ENCODE results near the gene ENOX1.

Gene ENOX1

DNA sequence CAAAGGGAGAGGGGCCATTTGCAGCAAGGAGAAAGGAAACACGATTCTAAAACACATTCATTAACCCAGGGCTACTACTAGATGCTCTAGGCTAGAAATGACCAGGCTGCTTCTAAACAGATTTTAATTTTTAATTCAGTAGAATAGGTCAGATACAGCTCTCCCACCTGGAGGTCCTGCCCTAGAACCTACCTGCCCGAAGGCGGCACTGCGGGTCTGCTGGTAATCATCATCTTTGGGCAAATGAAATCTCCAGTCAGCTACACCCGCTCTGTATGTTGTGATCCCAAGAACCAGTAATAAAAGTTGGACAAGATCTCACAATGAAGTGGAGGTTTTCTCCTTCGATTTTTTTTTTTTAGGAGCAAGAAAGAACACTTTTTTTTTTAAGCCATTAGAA lies 345.3 kb downstream of the ENOX1 start:
- no peak overlapping the region for H2AFZ ChIP-seq (ENCODE audit: low read length, unreplicated experiment)
- H3K27ac ChIP-seq (ENCODE audit: low read depth, low read length), result no peak overlapping the region
- H3K4me1 ChIP-seq (ENCODE audit: control insufficient read depth, insufficient read depth, low read length, unreplicated experiment), result no peaks in the 10 kb centered on the region
- H3K27me3 ChIP-seq (ENCODE audit: insufficient read depth, low read length), result 0 out of 2 replicates have a peak, but pooled peaks cover 6% of the 10 kb centered on the region
- H3K79me2 ChIP-seq (ENCODE audit: control insufficient read depth, insufficient read depth, low read length, unreplicated experiment), result no peaks in the 10 kb centered on the region
- no peak overlapping the region for H3K4me3 ChIP-seq (ENCODE audit: low read depth, low read length)
- no peaks in the 10 kb centered on the region for H3K36me3 ChIP-seq (ENCODE audit: insufficient read depth, low read length)

DNA sequence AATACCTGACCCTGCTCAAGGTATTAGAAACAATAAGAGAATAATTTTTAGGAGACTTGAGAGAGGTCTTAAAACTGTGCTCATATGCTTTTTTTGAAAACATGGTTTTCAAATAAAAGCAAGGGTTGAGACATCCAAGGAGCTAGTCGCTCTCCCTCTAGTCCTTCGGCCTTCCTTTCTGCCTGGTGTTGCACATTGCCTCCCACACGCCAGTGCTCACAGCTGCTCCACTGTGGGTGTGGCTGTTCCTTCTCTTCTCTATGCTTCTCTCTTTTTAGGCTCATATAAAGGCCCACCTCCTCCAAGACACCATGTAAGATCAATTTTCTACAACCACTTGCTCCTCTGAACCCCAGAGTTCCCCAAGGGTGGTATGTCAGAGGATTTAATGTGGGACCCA lies 352.6 kb downstream of the ENOX1 start:
- Histone ChIP-seq H3K36me3 (ENCODE audit: insufficient read depth, low read length) (no peaks in the 10 kb centered on the region), H3K79me2 (ENCODE audit: control insufficient read depth, insufficient read depth, low read length, unreplicated experiment) (no peaks in the 10 kb centered on the region), H2AFZ (ENCODE audit: low read length, unreplicated experiment) (no peak overlapping the region), H3K27ac (ENCODE audit: low read depth, low read length) (no peak overlapping the region), H3K4me3 (ENCODE audit: low read depth, low read length) (no peak overlapping the region), H3K4me1 (ENCODE audit: control insufficient read depth, insufficient read depth, low read length, unreplicated experiment) (no peaks in the 10 kb centered on the region), H3K27me3 (ENCODE audit: insufficient read depth, low read length) (no peaks in the 10 kb centered on the region)

DNA sequence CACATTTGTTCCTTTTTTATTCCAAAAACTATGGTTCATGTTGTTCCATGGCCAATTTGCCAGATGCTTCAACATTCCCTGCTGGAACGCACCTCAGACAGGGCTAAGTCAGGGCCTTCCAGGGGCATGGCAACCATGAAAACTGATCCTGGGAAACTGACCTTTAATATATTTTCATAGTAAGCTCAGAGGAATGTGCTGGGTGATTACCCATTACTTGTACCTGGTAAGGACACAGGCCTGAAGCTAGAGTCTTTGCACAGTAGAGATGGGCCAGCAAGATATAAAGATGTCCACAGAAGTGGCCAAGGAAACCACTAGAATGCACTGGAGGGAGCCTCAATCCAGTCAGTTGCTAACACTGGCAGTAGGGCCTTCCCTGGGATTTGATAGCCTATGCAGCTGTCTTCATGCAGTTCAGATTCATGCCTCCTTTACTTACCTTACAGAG lies 353.1 kb downstream of the ENOX1 start:
- no peaks in the 10 kb centered on the region for H3K36me3 ChIP-seq (ENCODE audit: insufficient read depth, low read length)
- H3K27me3 ChIP-seq (ENCODE audit: insufficient read depth, low read length), result no peaks in the 10 kb centered on the region
- no peak overlapping the region for H3K27ac ChIP-seq (ENCODE audit: low read depth, low read length)
- H2AFZ ChIP-seq (ENCODE audit: low read length, unreplicated experiment), result no peak overlapping the region
- H3K4me3 ChIP-seq (ENCODE audit: low read depth, low read length), result no peak overlapping the region
- no peaks in the 10 kb centered on the region for H3K4me1 ChIP-seq (ENCODE audit: control insufficient read depth, insufficient read depth, low read length, unreplicated experiment)
- no peaks in the 10 kb centered on the region for H3K79me2 ChIP-seq (ENCODE audit: control insufficient read depth, insufficient read depth, low read length, unreplicated experiment)

DNA sequence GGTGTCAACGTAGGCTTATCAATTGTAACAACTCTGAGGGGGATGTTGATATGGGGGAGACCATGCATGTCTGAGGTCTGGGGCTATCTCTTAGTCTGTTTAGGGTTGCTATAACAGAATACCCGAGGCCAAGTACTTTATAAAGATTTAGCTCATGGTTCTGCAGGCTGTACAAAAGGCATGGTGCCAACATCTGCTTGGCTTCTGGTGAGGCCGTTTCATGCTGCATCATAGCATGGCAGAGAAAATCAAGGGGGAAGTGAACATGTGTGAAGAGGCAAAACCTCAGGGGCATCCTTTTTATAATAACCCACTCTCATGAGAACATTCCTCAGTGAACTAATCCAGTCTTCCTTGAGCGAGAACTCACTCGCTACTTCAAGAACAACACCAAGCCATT lies 353.8 kb downstream of the ENOX1 start:
- Histone ChIP-seq H3K4me3 (ENCODE audit: low read depth, low read length) (no peak overlapping the region), H3K36me3 (ENCODE audit: insufficient read depth, low read length) (no peaks in the 10 kb centered on the region), H3K27ac (ENCODE audit: low read depth, low read length) (no peak overlapping the region), H3K4me1 (ENCODE audit: control insufficient read depth, insufficient read depth, low read length, unreplicated experiment) (no peaks in the 10 kb centered on the region), H2AFZ (ENCODE audit: low read length, unreplicated experiment) (no peak overlapping the region), H3K27me3 (ENCODE audit: insufficient read depth, low read length) (peaks cover 6% of the 10 kb centered on the region; the same call in 1 of the 2 replicates), H3K79me2 (ENCODE audit: control insufficient read depth, insufficient read depth, low read length, unreplicated experiment) (no peaks in the 10 kb centered on the region)

DNA sequence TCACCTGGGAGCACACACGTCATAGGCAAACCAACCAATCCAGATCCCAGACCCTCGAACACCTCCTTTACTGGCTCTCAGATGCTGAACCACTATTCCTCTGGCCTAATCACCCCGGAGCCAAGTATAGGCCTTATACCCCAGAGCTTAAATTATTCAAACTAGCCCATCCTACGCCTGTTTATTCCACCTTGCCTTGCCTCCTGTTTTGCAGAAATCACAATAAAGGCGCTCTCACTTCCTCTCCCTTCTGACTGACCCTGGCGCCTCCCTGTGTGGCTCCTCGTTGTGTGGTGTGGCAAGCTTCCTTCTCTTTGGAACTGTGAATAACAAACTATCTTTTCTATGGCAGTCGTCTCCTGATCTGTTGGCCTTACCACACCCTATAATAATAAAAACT lies 354.9 kb downstream of the ENOX1 start:
- no peaks in the 10 kb centered on the region for H3K4me1 ChIP-seq (ENCODE audit: control insufficient read depth, insufficient read depth, low read length, unreplicated experiment)
- no peaks in the 10 kb centered on the region for H3K79me2 ChIP-seq (ENCODE audit: control insufficient read depth, insufficient read depth, low read length, unreplicated experiment)
- H3K36me3 ChIP-seq (ENCODE audit: insufficient read depth, low read length), result no peaks in the 10 kb centered on the region
- peaks cover 11% of the 10 kb centered on the region; the same call in 1 of the 2 replicates for H3K27me3 ChIP-seq (ENCODE audit: insufficient read depth, low read length)
- no peak overlapping the region for H2AFZ ChIP-seq (ENCODE audit: low read length, unreplicated experiment)
- H3K27ac ChIP-seq (ENCODE audit: low read depth, low read length), result no peak overlapping the region
- H3K4me3 ChIP-seq (ENCODE audit: low read depth, low read length), result no peak overlapping the region

DNA sequence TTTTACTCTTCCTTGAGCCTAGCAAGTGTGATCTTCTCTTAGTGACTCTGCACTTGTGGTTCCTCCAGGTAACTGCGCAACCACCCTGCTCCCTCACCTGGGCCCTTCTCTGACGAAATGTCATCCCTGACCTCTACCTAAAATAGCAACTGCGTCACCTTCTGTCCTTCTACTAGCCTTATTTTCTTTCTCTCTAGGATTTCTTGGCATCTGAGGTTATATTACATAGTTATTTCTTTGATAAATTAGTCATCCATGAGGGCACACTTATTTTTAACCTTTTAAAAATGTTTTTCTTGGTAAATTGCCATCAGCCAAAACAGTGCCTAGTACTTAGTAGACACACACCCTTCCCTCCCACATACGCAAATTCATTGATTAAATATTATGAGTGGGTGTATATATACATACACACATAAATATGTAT lies 355.5 kb downstream of the ENOX1 start:
- no peaks in the 10 kb centered on the region for H3K79me2 ChIP-seq (ENCODE audit: control insufficient read depth, insufficient read depth, low read length, unreplicated experiment)
- no peak overlapping the region for H2AFZ ChIP-seq (ENCODE audit: low read length, unreplicated experiment)
- H3K27ac ChIP-seq (ENCODE audit: low read depth, low read length), result no peak overlapping the region
- H3K4me1 ChIP-seq (ENCODE audit: control insufficient read depth, insufficient read depth, low read length, unreplicated experiment), result no peaks in the 10 kb centered on the region
- H3K27me3 ChIP-seq (ENCODE audit: insufficient read depth, low read length), result peaks cover 11% of the 10 kb centered on the region; the same call in 1 of the 2 replicates
- no peak overlapping the region for H3K4me3 ChIP-seq (ENCODE audit: low read depth, low read length)
- H3K36me3 ChIP-seq (ENCODE audit: insufficient read depth, low read length), result no peaks in the 10 kb centered on the region

DNA sequence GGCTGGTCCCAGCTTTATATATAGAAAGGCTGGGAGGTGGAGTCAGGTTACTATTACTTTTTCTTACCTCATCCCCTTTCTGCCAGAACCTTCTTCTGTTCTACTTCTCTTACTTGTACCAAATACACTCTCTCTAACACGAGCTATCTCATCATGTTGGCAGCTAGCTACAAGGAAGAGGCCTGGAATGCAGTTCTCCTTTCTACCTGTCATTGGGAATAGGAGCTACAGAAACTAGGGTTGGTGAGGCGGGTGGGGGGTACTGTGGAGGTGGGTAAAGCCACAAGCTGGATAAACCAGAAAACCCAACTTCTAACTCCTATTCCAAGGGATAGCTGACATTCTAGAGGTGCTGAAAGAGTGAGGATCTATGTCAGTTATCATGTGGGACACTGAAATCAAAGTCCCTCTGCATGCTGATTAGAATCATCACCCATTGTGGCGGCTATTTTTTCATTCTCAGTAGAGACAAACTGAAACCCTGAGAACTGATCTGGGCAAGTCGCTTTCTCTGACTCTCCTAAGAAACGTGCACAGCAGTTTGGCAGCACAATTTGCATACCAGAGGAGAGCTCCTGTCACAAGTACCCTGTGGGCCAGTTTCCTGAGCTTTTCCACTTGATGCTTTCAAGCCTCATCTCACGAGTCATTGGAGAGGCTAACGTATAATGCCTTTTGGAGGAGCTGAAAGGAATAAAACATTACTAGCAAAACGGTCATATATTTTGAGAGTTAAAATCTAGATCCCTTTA lies 358.1 kb downstream of the ENOX1 start:
- no peaks in the 10 kb centered on the region for H3K4me1 ChIP-seq (ENCODE audit: control insufficient read depth, insufficient read depth, low read length, unreplicated experiment)
- H2AFZ ChIP-seq (ENCODE audit: low read length, unreplicated experiment), result no peak overlapping the region
- peaks cover 11% of the 10 kb centered on the region; the same call in 1 of the 2 replicates for H3K27me3 ChIP-seq (ENCODE audit: insufficient read depth, low read length)
- H3K27ac ChIP-seq (ENCODE audit: low read depth, low read length), result no peak overlapping the region
- no peak overlapping the region for H3K4me3 ChIP-seq (ENCODE audit: low read depth, low read length)
- no peaks in the 10 kb centered on the region for H3K79me2 ChIP-seq (ENCODE audit: control insufficient read depth, insufficient read depth, low read length, unreplicated experiment)
- no peaks in the 10 kb centered on the region for H3K36me3 ChIP-seq (ENCODE audit: insufficient read depth, low read length)

DNA sequence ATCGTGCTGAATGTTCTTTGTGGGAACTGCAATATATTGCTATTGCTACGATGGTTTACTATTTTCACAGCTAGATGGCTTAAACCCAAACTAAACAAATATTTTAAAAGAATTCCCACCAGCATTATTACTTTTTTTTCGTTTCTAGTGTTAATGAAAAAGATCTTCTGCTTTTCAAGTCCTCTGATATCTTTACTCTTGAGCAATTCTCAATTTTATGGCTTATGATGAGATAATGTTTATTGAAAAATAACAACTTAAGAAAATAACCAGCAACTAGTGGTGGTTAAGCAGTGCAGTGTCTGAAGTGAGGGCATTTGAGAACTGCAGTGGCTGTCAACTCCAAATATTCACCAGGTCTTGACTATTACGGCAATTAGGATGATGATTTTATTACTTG lies 360.4 kb downstream of the ENOX1 start:
- Histone ChIP-seq H3K79me2 (ENCODE audit: control insufficient read depth, insufficient read depth, low read length, unreplicated experiment) (no peaks in the 10 kb centered on the region), H3K27me3 (ENCODE audit: insufficient read depth, low read length) (peaks cover 11% of the 10 kb centered on the region; the same call in 1 of the 2 replicates), H3K36me3 (ENCODE audit: insufficient read depth, low read length) (no peaks in the 10 kb centered on the region), H3K27ac (ENCODE audit: low read depth, low read length) (no peak overlapping the region), H3K4me1 (ENCODE audit: control insufficient read depth, insufficient read depth, low read length, unreplicated experiment) (no peaks in the 10 kb centered on the region), H2AFZ (ENCODE audit: low read length, unreplicated experiment) (no peak overlapping the region), H3K4me3 (ENCODE audit: low read depth, low read length) (no peak overlapping the region)

DNA sequence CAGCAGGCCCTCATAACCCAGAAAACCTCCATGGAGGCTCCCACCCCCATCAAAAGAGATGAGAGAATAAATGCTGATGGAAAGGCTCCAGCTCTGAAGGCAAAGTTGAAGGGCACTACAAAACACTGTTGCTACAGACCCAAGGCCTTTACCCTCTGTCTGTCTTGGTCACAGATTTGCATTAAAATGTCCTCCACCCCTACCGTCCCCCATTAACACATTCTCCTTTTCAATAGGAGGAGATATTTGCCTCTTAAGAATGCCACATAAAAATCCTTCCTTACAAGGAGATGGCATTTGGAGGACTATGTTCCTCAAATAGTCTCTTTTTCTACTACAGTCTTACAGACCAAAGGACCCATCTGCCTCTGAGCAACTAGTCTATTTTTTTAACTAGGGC lies 361.5 kb downstream of the ENOX1 start:
- H3K27ac ChIP-seq (ENCODE audit: low read depth, low read length), result no peak overlapping the region
- no peaks in the 10 kb centered on the region for H3K4me1 ChIP-seq (ENCODE audit: control insufficient read depth, insufficient read depth, low read length, unreplicated experiment)
- no peak overlapping the region for H3K4me3 ChIP-seq (ENCODE audit: low read depth, low read length)
- H3K27me3 ChIP-seq (ENCODE audit: insufficient read depth, low read length), result peaks cover 15% of the 10 kb centered on the region; the same call in 1 of the 2 replicates
- no peaks in the 10 kb centered on the region for H3K79me2 ChIP-seq (ENCODE audit: control insufficient read depth, insufficient read depth, low read length, unreplicated experiment)
- no peaks in the 10 kb centered on the region for H3K36me3 ChIP-seq (ENCODE audit: insufficient read depth, low read length)
- no peak overlapping the region for H2AFZ ChIP-seq (ENCODE audit: low read length, unreplicated experiment)

DNA sequence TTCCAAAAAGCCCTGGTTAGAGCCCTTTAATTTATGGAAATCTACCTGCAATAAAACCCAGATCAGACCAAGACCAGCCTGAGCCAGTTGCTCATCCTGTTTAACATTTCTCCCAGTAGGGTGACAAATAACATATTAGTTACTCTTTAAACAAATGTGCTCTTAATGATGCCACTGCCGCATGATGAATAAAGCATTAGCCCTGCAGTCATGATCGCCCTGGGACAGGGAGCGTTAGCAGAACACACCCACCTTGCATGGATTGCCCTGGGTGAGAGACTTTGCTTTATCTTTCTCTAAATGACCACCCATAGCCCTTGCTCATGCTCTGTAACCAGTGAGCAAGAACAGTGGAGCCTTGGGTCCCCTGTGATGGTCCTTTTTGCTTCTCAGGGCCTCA lies 362.4 kb downstream of the ENOX1 start:
- Histone ChIP-seq H3K27me3 (ENCODE audit: insufficient read depth, low read length) (peaks cover 15% of the 10 kb centered on the region; the same call in 1 of the 2 replicates), H3K36me3 (ENCODE audit: insufficient read depth, low read length) (no peaks in the 10 kb centered on the region), H2AFZ (ENCODE audit: low read length, unreplicated experiment) (no peak overlapping the region), H3K4me1 (ENCODE audit: control insufficient read depth, insufficient read depth, low read length, unreplicated experiment) (no peaks in the 10 kb centered on the region), H3K27ac (ENCODE audit: low read depth, low read length) (no peak overlapping the region), H3K4me3 (ENCODE audit: low read depth, low read length) (no peak overlapping the region), H3K79me2 (ENCODE audit: control insufficient read depth, insufficient read depth, low read length, unreplicated experiment) (no peaks in the 10 kb centered on the region)

DNA sequence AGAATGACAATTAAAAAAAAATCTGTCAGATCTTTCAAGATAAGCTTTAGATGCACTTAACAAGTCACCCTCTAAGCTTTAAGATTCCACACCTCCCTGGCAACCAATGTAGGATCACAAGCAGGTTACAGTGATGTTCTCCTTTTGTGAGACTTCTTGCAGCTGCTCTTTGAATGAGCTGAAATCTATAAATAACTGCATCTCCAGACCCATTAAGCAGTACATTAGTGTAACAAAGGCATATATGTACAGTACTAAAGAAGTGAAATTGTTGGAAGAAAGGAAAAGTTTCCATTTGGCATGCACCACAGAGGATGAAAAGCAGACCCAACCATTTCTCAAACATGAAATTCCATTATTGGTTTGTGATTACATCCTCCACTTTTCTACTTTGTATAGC lies 364.7 kb downstream of the ENOX1 start:
- Histone ChIP-seq H3K4me3 (ENCODE audit: low read depth, low read length) (no peak overlapping the region), H3K27ac (ENCODE audit: low read depth, low read length) (no peak overlapping the region), H3K27me3 (ENCODE audit: insufficient read depth, low read length) (0 out of 2 replicates have a peak, but pooled peaks cover 4% of the 10 kb centered on the region), H3K4me1 (ENCODE audit: control insufficient read depth, insufficient read depth, low read length, unreplicated experiment) (no peaks in the 10 kb centered on the region), H3K79me2 (ENCODE audit: control insufficient read depth, insufficient read depth, low read length, unreplicated experiment) (no peaks in the 10 kb centered on the region), H3K36me3 (ENCODE audit: insufficient read depth, low read length) (no peaks in the 10 kb centered on the region), H2AFZ (ENCODE audit: low read length, unreplicated experiment) (no peak overlapping the region)

All from ACC112 (cell line).